Measurements from ENCODE around the gene COL12A1. TPM values are rescaled to one million over a fixed set of nuclear protein-coding genes. Genes with fewer than 3 reads are reported as not detected.
A peak's percentile ranks its signal among the peaks of the same experiment; 100 is the strongest.

The COL12A1 gene
- not detected for total RNA-seq

GRCh38 chr6:75205776-75206575, at the start of gene COL12A1:
Gene COL12A1 (minus strand): TSS chr6:75206053. CDS start chr6:75202792, 3,261 bp downstream.
- intact Hi-C loops (cut with micrococcal nuclease) = loop anchor here (5.0 to 10.0 kb wide), 2 partner anchors 631 to 1529 kb away; no protein-coding TSS in a partner anchor
- peaks cover 53% of the 10 kb centered on the region for H3K4me1 Mint-ChIP-seq (ENCODE audit: low read depth)
- H3K27me3 Mint-ChIP-seq = peaks cover 76% of the 10 kb centered on the region
- ChIA-PET POLR2A (no interaction called here), CTCF (interaction anchor here (0.6 to 10.7 kb wide), 7 partner anchors 11 to 1473 kb away, joined by 3 to 129 read pairs (median 4); no protein-coding TSS in a partner anchor)
- H3K36me3 Mint-ChIP-seq = no peaks in the 10 kb centered on the region
- DNase-seq = peak; percentile 23
- H3K4me3 Mint-ChIP-seq = peak within 1 kb of the TSS; percentile 39
- H3K9me3 Mint-ChIP-seq = no peaks in the 10 kb centered on the region
- H3K27ac Mint-ChIP-seq = no peak within 1 kb of the TSS

GRCh38 chr6:75250552-75250951, 44.7 kb upstream of the COL12A1 start:
- Mint-ChIP-seq H3K27me3 (peaks cover 7% of the 10 kb centered on the region), H3K9me3 (no peaks in the 10 kb centered on the region), H3K27ac (no peak overlapping the region), H3K4me1 (ENCODE audit: low read depth) (peaks cover 4% of the 10 kb centered on the region), H3K36me3 (peaks cover under 1% of the 10 kb centered on the region), H3K4me3 (no peak overlapping the region)
- intact Hi-C loops (cut with micrococcal nuclease) = no loop called here
- CTCF ChIA-PET = no interaction called here
- POLR2A ChIA-PET = no interaction called here
- no peak for DNase-seq

- POLR2A ChIA-PET = no interaction called here
- intact Hi-C loops (cut with micrococcal nuclease) = no loop called here
- Mint-ChIP-seq H3K36me3 (no peaks in the 10 kb centered on the region), H3K9me3 (no peaks in the 10 kb centered on the region), H3K27ac (no peak overlapping the region), H3K4me3 (no peak overlapping the region), H3K4me1 (ENCODE audit: low read depth) (peaks cover 6% of the 10 kb centered on the region), H3K27me3 (peaks cover 9% of the 10 kb centered on the region)
- DNase-seq = no peak
- CTCF ChIA-PET = no interaction called here
These were observed 44.0 kb upstream of the COL12A1 start for GRCh38 chr6:75249837-75250236.

GRCh38 chr6:75246386-75246785, 40.5 kb upstream of the COL12A1 start:
- POLR2A ChIA-PET = no interaction called here
- no peak for DNase-seq
- intact Hi-C loops (cut with micrococcal nuclease) = no loop called here

GRCh38 chr6:75244063-75244584, 38.3 kb upstream of the COL12A1 start:
- CTCF ChIA-PET = interaction anchor here (0.6 to 2.1 kb wide), 6 partner anchors 23 to 1511 kb away, joined by 3 to 12 read pairs (median 6); no protein-coding TSS in a partner anchor
- Mint-ChIP-seq H3K4me1 (ENCODE audit: low read depth) (peaks cover 26% of the 10 kb centered on the region), H3K27ac (peak overlapping the region; percentile 100), H3K27me3 (peaks cover 9% of the 10 kb centered on the region), H3K9me3 (no peaks in the 10 kb centered on the region), H3K36me3 (peaks cover 22% of the 10 kb centered on the region), H3K4me3 (peak overlapping the region; percentile 100)
- POLR2A ChIA-PET = interaction anchor here (0.5 to 1.7 kb wide), 8 partner anchors 31 to 364 kb away, joined by 3 to 17 read pairs (median 3); partner anchors contain the start of gene TMEM30A
- no peak for DNase-seq
- intact Hi-C loops (cut with micrococcal nuclease) = loop anchor here (2.0 kb wide), 1 partner anchor 359 kb away; no protein-coding TSS in a partner anchor

More at GRCh38 chr6:75246386-75246785, 40.5 kb upstream of the COL12A1 start:
- CTCF ChIA-PET = no interaction called here
- Mint-ChIP-seq H3K9me3 (no peaks in the 10 kb centered on the region), H3K27ac (no peak overlapping the region), H3K36me3 (peaks cover 8% of the 10 kb centered on the region), H3K4me1 (ENCODE audit: low read depth) (peaks cover 21% of the 10 kb centered on the region), H3K4me3 (no peak overlapping the region), H3K27me3 (peaks cover 9% of the 10 kb centered on the region)

GRCh38 chr6:75243333-75244062, 37.6 kb upstream of the COL12A1 start, which contains the start of gene COX7A2:
Gene COX7A2 (minus strand): TSS chr6:75243801. CDS start chr6:75243734, 67 bp downstream.
- intact Hi-C loops (cut with micrococcal nuclease) = loop anchor here (1.0 to 2.0 kb wide), 5 partner anchors 41 to 1722 kb away; partner anchors contain the start of genes EEF1A1 and TMEM30A

GRCh38 chr6:75236630-75237029, 30.8 kb upstream of the COL12A1 start:
- Mint-ChIP-seq H3K27ac (no peak overlapping the region), H3K9me3 (no peaks in the 10 kb centered on the region), H3K36me3 (peaks cover 31% of the 10 kb centered on the region), H3K4me3 (no peak overlapping the region), H3K27me3 (no peaks in the 10 kb centered on the region), H3K4me1 (ENCODE audit: low read depth) (peaks cover 13% of the 10 kb centered on the region)
- POLR2A ChIA-PET = no interaction called here
- CTCF ChIA-PET = no interaction called here
- no peak for DNase-seq
- intact Hi-C loops (cut with micrococcal nuclease) = no loop called here

More at GRCh38 chr6:75243333-75244062, 37.6 kb upstream of the COL12A1 start, which contains the start of gene COX7A2:
- H3K9me3 Mint-ChIP-seq = no peaks in the 10 kb centered on the region
- DNase-seq = peak; percentile 92
- H3K27me3 Mint-ChIP-seq = peaks cover 9% of the 10 kb centered on the region
- peak within 1 kb of the TSS; percentile 100 for H3K27ac Mint-ChIP-seq
- POLR2A ChIA-PET = interaction anchor here (0.5 to 1.7 kb wide), 8 partner anchors 32 to 365 kb away, joined by 3 to 17 read pairs (median 3); partner anchors contain the start of gene TMEM30A
- peaks cover 26% of the 10 kb centered on the region for H3K36me3 Mint-ChIP-seq
- CTCF ChIA-PET = interaction anchor here (0.6 to 2.1 kb wide), 7 partner anchors 24 to 1590 kb away, joined by 3 to 12 read pairs (median 5); partner anchors contain the start of gene SLC17A5
- H3K4me3 Mint-ChIP-seq = peak within 1 kb of the TSS; percentile 100
- H3K4me1 Mint-ChIP-seq (ENCODE audit: low read depth) = peaks cover 26% of the 10 kb centered on the region

- no peak overlapping the region for H3K4me3 Mint-ChIP-seq
- H3K4me1 Mint-ChIP-seq (ENCODE audit: low read depth) = peaks cover 5% of the 10 kb centered on the region
- intact Hi-C loops (cut with micrococcal nuclease) = no loop called here
- no peaks in the 10 kb centered on the region for H3K27me3 Mint-ChIP-seq
- DNase-seq = no peak
- peaks cover 23% of the 10 kb centered on the region for H3K36me3 Mint-ChIP-seq
- POLR2A ChIA-PET = no interaction called here
- CTCF ChIA-PET = interaction anchor here (1.1 to 1.3 kb wide), 2 partner anchors 24 to 26 kb away, joined by 3 to 4 read pairs; no protein-coding TSS in a partner anchor
- H3K9me3 Mint-ChIP-seq = no peaks in the 10 kb centered on the region
- H3K27ac Mint-ChIP-seq = no peak overlapping the region
These were observed 29.4 kb upstream of the COL12A1 start for GRCh38 chr6:75235271-75235670.

- POLR2A ChIA-PET = no interaction called here
- no peak for DNase-seq
- intact Hi-C loops (cut with micrococcal nuclease) = no loop called here
- Mint-ChIP-seq H3K27ac (no peak overlapping the region), H3K27me3 (no peaks in the 10 kb centered on the region), H3K9me3 (no peaks in the 10 kb centered on the region), H3K4me1 (ENCODE audit: low read depth) (peaks cover 3% of the 10 kb centered on the region), H3K4me3 (no peak overlapping the region), H3K36me3 (peaks cover 16% of the 10 kb centered on the region)
- CTCF ChIA-PET = interaction anchor here (1.1 kb wide), 1 partner anchor 23 kb away, joined by 3 read pairs; no protein-coding TSS in a partner anchor
These were observed 28.4 kb upstream of the COL12A1 start for GRCh38 chr6:75234126-75234865.

- no peaks in the 10 kb centered on the region for H3K9me3 Mint-ChIP-seq
- intact Hi-C loops (cut with micrococcal nuclease) = no loop called here
- CTCF ChIA-PET = no interaction called here
- peaks cover 10% of the 10 kb centered on the region for H3K36me3 Mint-ChIP-seq
- H3K27me3 Mint-ChIP-seq = no peaks in the 10 kb centered on the region
- no peak for DNase-seq
- no peak overlapping the region for H3K27ac Mint-ChIP-seq
- H3K4me3 Mint-ChIP-seq = no peak overlapping the region
- POLR2A ChIA-PET = no interaction called here
- peaks cover 3% of the 10 kb centered on the region for H3K4me1 Mint-ChIP-seq (ENCODE audit: low read depth)
These were observed 27.3 kb upstream of the COL12A1 start for GRCh38 chr6:75233092-75233615.
